ENCODE data around the gene COL15A1.

Gene COL15A1

DNA sequence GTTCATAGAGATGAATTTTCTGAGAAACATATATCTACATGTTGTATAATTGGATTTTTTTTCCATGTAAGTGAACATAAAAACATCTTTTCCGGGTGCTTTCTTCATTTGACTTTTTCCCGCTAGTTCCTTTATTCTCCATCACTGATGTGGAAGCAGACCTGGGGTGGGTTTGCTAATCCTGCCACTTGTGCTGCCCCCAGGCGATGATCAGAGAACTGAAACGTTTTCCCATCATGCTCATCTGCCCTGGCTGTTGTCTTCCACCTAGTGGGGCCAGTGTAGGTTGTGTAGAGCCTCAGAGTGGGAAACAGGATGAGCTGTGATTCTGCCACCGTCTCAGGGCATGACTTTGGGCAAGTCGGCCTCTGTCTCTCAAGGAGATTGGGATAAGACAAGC lies 127.0 kb downstream of the COL15A1 start:
- Histone ChIP-seq H3K27me3 (ENCODE audit: insufficient read depth, poor library complexity, severe bottlenecking) (no peaks in the 10 kb centered on the region), H3K4me3 (replicated peaks; ENCODE audit: insufficient read depth, low read length) (no peak overlapping the region), H3K27ac (replicated peaks) (no peak overlapping the region)
- DNase-seq (ENCODE audit: low read depth in 1 of 2, low spot score in 1 of 2): no peak
- TF ChIP-seq GABPA (IDR thresholded peaks at IDR 0.05; ENCODE audit: low read depth): no peak
- TF ChIP-seq, protein P1, sequence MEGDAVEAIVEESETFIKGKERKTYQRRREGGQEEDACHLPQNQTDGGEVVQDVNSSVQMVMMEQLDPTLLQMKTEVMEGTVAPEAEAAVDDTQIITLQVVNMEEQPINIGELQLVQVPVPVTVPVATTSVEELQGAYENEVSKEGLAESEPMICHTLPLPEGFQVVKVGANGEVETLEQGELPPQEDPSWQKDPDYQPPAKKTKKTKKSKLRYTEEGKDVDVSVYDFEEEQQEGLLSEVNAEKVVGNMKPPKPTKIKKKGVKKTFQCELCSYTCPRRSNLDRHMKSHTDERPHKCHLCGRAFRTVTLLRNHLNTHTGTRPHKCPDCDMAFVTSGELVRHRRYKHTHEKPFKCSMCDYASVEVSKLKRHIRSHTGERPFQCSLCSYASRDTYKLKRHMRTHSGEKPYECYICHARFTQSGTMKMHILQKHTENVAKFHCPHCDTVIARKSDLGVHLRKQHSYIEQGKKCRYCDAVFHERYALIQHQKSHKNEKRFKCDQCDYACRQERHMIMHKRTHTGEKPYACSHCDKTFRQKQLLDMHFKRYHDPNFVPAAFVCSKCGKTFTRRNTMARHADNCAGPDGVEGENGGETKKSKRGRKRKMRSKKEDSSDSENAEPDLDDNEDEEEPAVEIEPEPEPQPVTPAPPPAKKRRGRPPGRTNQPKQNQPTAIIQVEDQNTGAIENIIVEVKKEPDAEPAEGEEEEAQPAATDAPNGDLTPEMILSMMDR (IDR thresholded peaks at IDR 0.05; ENCODE audit: insufficient read depth, low read length): no peak
- no peak for TF ChIP-seq SPI1 (IDR thresholded peaks at IDR 0.05; ENCODE audit: borderline replicate concordance, low read depth)
- no peak for TF ChIP-seq POLR2AphosphoS5 (IDR thresholded peaks at IDR 0.05; ENCODE audit: low read depth)
- TF ChIP-seq, protein P2, sequence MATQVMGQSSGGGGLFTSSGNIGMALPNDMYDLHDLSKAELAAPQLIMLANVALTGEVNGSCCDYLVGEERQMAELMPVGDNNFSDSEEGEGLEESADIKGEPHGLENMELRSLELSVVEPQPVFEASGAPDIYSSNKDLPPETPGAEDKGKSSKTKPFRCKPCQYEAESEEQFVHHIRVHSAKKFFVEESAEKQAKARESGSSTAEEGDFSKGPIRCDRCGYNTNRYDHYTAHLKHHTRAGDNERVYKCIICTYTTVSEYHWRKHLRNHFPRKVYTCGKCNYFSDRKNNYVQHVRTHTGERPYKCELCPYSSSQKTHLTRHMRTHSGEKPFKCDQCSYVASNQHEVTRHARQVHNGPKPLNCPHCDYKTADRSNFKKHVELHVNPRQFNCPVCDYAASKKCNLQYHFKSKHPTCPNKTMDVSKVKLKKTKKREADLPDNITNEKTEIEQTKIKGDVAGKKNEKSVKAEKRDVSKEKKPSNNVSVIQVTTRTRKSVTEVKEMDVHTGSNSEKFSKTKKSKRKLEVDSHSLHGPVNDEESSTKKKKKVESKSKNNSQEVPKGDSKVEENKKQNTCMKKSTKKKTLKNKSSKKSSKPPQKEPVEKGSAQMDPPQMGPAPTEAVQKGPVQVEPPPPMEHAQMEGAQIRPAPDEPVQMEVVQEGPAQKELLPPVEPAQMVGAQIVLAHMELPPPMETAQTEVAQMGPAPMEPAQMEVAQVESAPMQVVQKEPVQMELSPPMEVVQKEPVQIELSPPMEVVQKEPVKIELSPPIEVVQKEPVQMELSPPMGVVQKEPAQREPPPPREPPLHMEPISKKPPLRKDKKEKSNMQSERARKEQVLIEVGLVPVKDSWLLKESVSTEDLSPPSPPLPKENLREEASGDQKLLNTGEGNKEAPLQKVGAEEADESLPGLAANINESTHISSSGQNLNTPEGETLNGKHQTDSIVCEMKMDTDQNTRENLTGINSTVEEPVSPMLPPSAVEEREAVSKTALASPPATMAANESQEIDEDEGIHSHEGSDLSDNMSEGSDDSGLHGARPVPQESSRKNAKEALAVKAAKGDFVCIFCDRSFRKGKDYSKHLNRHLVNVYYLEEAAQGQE (IDR thresholded peaks at IDR 0.05; ENCODE audit: insufficient replicate concordance, low read depth): no peak

DNA sequence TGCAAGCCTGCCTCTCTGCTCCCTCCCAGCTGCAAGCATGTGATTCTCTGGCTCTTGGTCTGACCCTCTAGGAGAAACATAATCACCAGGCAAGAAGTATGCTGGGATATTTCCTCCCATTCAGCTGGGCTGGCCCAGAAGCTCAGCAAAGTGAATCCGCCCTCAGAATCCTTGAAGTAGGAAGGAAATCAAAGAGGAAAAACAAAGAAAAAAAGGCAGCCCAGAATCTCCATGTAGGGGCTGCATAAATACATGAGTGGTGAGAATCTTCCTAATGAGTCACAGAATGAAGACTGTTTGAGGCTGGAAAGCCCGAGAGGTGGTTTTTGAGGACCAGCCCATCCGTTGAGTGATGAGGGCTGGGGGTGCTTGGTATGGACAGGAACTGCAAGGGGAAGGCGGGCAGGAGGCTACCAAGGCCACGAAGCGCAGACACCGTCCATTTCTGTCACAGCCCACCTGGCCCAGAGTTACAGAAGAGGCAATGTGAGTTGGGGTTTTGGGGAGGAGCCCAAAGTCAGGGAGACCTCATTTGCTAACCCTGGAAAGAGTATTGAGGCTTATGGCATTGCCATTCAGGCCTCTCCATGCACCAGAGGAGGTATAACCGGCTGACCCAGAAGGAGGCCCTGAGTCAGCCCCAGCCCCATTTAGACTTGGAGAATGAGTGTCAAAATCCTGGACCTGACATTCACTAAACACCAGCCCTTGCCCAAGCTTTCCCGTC lies 127.8 kb downstream of the COL15A1 start:
- TF ChIP-seq POLR2AphosphoS5 (IDR thresholded peaks at IDR 0.05; ENCODE audit: low read depth) (no peak), SPI1 (IDR thresholded peaks at IDR 0.05; ENCODE audit: borderline replicate concordance, low read depth) (no peak), GABPA (IDR thresholded peaks at IDR 0.05; ENCODE audit: low read depth) (no peak)
- TF ChIP-seq, protein P1 (IDR thresholded peaks at IDR 0.05; ENCODE audit: insufficient read depth, low read length): no peak
- TF ChIP-seq, protein P2 (IDR thresholded peaks at IDR 0.05; ENCODE audit: insufficient replicate concordance, low read depth): no peak
- no peaks in the 10 kb centered on the region for H3K27me3 ChIP-seq (ENCODE audit: insufficient read depth, poor library complexity, severe bottlenecking)
- no peak overlapping the region for H3K27ac ChIP-seq (replicated peaks)
- DNase-seq (ENCODE audit: low read depth in 1 of 2, low spot score in 1 of 2): no peak
- H3K4me3 ChIP-seq (replicated peaks; ENCODE audit: insufficient read depth, low read length): no peak overlapping the region

DNA sequence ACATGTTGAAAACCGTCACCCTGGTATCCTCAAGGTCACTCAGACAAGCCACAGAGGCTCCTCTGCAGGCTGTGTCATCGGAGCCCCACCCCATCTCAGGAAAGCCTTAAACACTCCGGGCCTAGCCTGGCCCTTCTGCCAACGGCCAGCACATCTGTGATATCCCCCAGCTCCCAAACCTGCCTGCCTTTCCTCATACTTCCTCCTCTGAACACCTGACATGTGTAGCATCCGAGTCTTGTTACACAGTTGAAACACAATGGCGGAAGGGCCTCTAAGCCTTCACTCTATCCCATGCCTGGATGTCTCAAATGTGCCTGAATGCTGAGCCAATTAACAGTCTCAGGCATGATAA lies 128.3 kb downstream of the COL15A1 start:
- Histone ChIP-seq H3K27me3 (ENCODE audit: insufficient read depth, poor library complexity, severe bottlenecking) (no peaks in the 10 kb centered on the region), H3K4me3 (replicated peaks; ENCODE audit: insufficient read depth, low read length) (no peak overlapping the region), H3K27ac (replicated peaks) (no peak overlapping the region)
- TF ChIP-seq, protein P2 (IDR thresholded peaks at IDR 0.05; ENCODE audit: insufficient replicate concordance, low read depth): no peak
- TF ChIP-seq SPI1 (IDR thresholded peaks at IDR 0.05; ENCODE audit: borderline replicate concordance, low read depth) (no peak), GABPA (IDR thresholded peaks at IDR 0.05; ENCODE audit: low read depth) (no peak), POLR2AphosphoS5 (IDR thresholded peaks at IDR 0.05; ENCODE audit: low read depth) (no peak)
- TF ChIP-seq, protein P1 (IDR thresholded peaks at IDR 0.05; ENCODE audit: insufficient read depth, low read length): no peak
- DNase-seq (ENCODE audit: low read depth in 1 of 2, low spot score in 1 of 2): no peak
